Kidney epithelial cell (primary cell): ENCODE data around the gene IGLL5. TPM values are rescaled to one million over a fixed set of nuclear protein-coding genes. Genes with fewer than 3 reads are reported as not detected.

Source experiments
- DNase-seq: peaks from one replicate; pipeline ENCODE4 v3.0.0-alpha.2; 2010; ENCODE audit warnings: low read depth
- H3K27me3 ChIP-seq: 2 replicates; pipeline ENCODE4 v1.6.0; 2011; ENCODE audit warnings: low read length; ENCODE audit not compliant: control insufficient read depth, insufficient read depth
- H3K36me3 ChIP-seq: 2 replicates; pipeline ENCODE4 v1.5.1; 2011; ENCODE audit warnings: low read length; ENCODE audit not compliant: control insufficient read depth, insufficient read depth
- H3K4me3 ChIP-seq: 2 replicates; pipeline ENCODE4 v1.5.1; 2011; ENCODE audit warnings: low read depth, mild to moderate bottlenecking, control low read depth, low read length
- CTCF ChIP-seq: IDR thresholded peaks from 2 replicates; pipeline ENCODE4 v1.5.1; 2011; ENCODE audit warnings: mild to moderate bottlenecking, moderate library complexity, low read length, control low read depth, inconsistent platforms; ENCODE audit not compliant: insufficient read depth, poor library complexity, severe bottlenecking
- total RNA-seq: library from RNA; depleted of rRNA; stranded (reverse); fragments of >200 nt; gene quantifications from 2 replicates; pipeline ENCODE4 v1.2.3, GENCODE V29; 2015

IGLL5 gene
- total RNA-seq, 1 donor from 2014 or later = not detected

- no peak for TF ChIP-seq CTCF
- DNase-seq = no peak
- no peaks in the 10 kb centered on the region for H3K36me3 ChIP-seq
- H3K27me3 ChIP-seq = no peaks in the 10 kb centered on the region
- H3K4me3 ChIP-seq = no peak overlapping the region
These were observed 21.1 kb upstream of the IGLL5 start for GRCh38 chr22:22866381-22867111.

- no peak overlapping the region for H3K4me3 ChIP-seq
- H3K36me3 ChIP-seq = no peaks in the 10 kb centered on the region
- H3K27me3 ChIP-seq = no peaks in the 10 kb centered on the region
- TF ChIP-seq CTCF = no peak
- no peak for DNase-seq
These were observed 19.5 kb upstream of the IGLL5 start for GRCh38 chr22:22867996-22868715.

- no peaks in the 10 kb centered on the region for H3K27me3 ChIP-seq
- TF ChIP-seq CTCF = peak; percentile 6
- H3K36me3 ChIP-seq = no peaks in the 10 kb centered on the region
- no peak for DNase-seq
- H3K4me3 ChIP-seq = no peak overlapping the region
These were observed 16.8 kb upstream of the IGLL5 start for GRCh38 chr22:22870577-22871404.

GRCh38 chr22:22871536-22872278, 15.9 kb upstream of the IGLL5 start:
- no peak for TF ChIP-seq CTCF
- Histone ChIP-seq H3K4me3 (no peak overlapping the region), H3K27me3 (no peaks in the 10 kb centered on the region), H3K36me3 (no peaks in the 10 kb centered on the region)
- DNase-seq = no peak
